Raji (cell line): ENCODE results near the gene OR52E6.

ENCODE experiments used
- POLR2A ChIP-seq: IDR thresholded peaks from 2 replicates; pipeline ENCODE4 v1.6.1; 2011; ENCODE audit warnings: low read depth, low read length, control low read depth; ENCODE audit not compliant: insufficient read depth

The OR52E6 gene

DNA sequence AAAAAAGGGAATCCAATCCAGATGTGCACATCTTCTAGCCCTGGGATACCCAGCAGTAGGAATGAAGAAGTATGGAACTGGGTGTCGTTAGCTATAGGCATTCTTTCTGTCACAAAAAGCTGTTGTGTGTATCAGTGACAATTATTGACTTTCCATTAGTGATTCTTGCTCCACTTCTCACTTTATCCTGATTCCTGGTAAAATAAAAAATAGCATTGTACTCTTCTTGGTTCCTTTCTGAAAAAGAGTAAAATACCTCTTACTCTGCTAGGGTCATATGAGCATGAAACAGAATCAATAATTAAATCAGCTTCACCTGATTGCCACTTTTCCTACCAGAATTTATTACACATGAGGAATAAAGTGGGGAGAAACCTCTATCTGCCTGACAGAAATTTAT lies at the start of gene OR52E6:
Gene OR52E6, minus strand, starts transcription at position 101 of the 400 bp plus-strand sequence. Its CDS starts 0 bp downstream, at position 101.
- no peak for TF ChIP-seq POLR2A

DNA sequence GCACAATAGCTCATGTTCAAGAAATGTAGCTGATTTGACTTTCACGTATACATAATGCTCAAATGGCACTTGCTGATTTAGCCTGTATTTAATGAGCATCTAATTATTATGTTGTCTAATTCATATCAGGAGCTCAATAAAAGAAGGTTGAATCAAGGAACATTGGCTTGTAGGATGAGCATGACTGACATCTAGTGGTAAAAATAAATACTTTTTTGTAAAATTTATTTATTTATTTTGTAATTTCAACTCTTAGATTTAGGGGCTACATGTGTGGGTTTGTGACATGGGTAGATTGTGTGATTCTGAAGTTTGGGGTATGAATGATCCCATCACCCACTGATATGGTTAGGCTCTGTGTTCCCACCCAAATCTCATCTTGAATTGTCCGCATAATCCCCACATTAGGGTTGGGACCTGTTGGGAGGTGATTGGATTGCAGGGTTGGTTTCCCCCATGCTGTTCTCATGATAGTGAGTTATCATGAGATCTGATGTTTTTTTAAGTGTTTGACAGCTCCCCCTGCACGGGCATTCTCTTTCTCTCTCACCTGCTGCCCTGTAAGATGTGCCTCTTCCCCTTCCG lies 49.6 kb upstream of the OR52E6 start:
- no peak for TF ChIP-seq POLR2A

DNA sequence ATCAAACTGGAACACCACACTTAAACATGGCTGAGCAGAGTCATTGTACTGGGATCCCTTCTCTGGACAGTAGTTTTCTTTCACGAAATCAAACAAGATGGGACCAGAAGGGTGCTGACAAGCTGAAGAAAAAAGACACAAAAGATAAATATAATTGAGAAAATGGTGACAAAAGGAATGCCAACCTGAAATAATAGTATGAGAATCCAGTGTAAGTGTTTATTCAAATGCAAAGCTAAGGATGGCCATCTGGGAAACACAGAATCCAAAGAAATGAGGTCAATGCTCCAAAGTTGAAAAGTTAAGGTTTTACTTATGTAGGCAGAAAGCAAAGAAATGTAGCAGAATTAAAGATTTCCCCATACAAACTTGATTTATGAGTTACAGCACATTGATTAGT lies 46.0 kb upstream of the OR52E6 start:
- TF ChIP-seq POLR2A = no peak

DNA sequence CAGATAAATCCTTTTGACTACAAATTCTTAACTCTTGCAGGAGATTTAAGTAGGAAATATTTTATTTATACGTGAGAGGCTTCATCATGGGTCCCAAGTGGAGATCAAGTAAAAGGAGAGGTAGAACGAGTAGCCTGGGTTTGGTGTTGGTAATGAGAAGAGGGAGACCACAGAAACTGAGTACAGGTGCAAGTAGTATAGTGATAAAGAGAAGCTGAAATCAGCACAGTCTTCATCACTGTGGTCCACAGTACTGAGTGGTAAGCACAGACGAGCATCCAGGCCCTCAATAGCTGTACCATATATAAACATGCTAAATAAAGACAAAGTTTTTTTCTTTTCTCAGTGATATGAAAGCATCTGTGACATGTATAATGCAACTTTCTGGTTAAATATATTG lies 45.5 kb upstream of the OR52E6 start:
- TF ChIP-seq POLR2A = no peak

DNA sequence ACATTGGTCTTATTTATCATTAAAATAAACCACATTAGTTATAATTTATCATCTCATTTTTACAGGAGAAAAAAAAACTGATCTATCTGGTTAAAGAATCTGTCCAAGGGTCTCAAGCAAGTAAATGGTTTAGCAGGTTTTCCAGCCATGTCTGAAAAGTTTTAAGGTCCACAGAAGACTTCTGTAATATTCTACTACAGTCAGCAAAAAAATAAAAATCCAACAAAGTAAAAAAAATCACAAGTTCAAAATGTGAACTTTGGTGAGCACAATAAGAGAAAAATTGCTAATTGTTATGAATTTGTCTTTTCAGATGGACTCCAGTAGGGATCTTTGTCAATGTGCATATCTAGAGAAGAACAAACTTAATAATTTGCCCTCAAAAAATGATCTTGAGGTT lies 40.1 kb upstream of the OR52E6 start:
- no peak for TF ChIP-seq POLR2A

DNA sequence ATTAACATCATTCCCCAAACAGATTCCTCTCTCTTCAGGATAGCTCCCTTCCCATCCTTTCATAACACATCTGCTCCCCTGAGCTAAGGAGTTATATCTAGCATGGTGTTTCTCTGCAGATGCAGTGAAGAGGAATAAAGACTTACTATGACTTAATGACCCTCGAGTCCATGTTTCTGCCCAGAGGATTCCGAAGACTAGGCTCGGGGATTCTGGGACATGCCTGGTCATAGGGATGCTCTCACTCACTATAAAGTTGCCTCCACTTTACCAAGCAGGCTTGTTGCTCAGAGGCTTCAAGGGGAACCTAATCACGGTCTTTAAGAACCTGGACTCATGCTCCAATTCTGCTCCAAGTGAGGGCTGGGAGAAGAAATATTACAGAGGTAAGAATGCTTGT lies 38.6 kb upstream of the OR52E6 start, which contains the start of gene OR52E4:
Gene OR52E4, plus strand, starts transcription at position 301 of the 400 bp plus-strand sequence. CDS start 3,664 bp downstream, outside the sequence.
- TF ChIP-seq POLR2A = no peak

DNA sequence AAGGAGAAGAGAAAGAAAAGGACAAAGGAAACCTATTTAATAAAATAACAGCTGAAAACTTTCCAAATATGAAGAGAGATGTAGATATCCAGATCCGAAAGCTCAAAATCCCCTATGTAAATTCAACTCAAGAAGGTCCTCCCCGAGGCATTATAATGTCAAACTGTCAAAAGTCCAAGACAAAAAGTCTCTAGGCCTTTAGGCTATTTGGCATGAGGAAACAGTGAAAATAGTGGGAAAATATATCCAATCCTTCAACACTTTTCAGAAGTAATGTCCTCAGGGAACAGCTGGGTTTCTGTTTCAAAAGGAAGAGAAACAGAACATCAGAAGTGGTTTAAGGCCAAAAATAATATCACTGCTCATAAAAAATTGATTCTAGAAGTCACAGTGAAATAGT lies 36.9 kb upstream of the OR52E6 start:
- TF ChIP-seq POLR2A = no peak

DNA sequence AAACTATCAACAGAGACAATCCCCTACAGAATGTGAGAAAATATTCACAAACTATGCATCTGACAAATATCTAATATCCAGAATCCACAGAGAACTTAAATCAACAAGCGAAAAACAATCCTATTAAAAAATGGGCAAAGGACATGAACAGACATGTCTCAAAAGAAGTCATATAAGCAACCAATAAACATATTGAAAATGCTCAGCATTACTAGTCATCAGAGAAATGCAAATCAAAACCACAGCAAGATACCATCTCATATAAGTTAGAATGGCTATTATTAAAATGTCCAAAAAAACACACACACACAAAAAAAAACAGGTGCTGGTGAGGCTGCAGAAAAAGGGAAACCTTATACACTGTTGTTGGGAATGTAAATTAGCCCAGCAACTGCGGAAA lies 24.1 kb upstream of the OR52E6 start:
- no peak for TF ChIP-seq POLR2A

DNA sequence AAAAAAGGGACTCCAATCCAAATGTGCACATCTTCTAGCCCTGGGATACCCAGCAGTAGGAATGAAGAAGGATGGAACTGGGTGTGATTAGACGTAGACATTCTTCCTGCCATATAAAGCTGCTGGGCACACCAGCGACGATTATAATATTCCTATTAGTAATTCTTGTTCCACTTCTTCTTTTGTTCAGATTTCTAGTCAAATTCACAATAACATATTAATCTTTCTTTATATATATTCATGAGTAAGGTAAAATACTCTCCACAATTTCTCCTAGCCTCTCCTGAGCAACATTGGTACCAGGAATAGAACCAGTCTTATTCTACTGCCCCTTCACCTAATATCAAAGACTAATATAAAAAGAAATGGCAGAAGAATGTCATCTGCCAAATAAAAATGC lies 15.9 kb upstream of the OR52E6 start, which contains the start of gene OR52E8:
Gene OR52E8, minus strand, starts transcription at position 101 of the 400 bp plus-strand sequence. Its CDS starts 0 bp downstream, at position 101.
- TF ChIP-seq POLR2A = no peak

DNA sequence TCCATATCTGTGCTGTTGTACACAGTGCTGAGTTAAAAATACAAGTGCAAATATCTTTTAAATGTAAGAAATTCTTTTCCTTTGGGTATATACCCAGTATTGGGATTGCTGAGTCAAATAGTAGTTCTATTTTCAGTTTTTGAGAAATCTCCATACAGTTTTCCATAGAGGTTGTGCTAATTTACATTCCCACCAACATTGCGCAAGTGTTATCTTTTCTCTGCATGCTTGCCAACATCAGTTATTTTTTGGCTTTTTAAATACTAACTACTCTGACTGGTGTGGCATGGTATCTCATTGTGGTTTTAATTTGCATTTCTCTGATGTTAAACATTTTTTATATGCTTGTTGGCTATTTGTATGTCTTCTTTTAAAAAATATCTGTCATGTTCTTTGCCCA lies 9.3 kb upstream of the OR52E6 start:
- no peak for TF ChIP-seq POLR2A

DNA sequence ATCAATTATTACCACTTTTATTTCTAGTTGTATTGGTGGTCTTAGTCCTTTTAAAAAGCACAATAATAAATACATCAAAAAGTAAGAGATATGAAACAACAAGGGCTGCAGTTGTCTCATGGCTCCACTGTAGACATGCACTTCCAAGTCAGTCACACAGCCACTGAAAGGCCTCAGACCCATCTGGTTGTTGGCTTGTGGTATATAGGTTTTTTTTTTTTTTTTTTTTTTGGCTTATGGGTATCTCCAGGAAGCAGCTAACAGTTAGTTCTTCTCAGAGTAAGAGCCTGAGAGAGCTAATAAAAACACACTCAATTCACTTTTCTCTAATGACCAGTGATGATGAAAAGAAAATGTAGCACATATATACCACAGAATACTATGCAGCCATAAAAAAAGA lies 6.0 kb upstream of the OR52E6 start:
- no peak for TF ChIP-seq POLR2A

DNA sequence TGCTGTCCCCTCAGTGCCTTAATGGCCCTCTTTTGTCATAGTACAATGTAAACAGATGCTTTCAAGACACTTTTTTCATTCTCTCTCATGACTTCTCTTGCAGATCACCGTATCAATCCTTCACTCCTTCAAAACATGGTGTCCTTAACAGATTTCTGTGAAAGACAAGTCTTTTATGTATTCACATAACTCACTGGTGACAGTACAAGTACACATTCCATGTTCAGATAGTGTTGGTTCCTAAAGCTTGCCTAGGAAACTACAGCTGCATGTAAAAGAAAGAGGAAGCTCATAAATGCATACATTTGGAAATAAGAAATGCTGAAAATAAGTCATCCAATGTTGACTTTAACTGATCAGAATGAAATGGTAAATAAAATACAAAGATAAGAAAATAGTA lies 5.0 kb upstream of the OR52E6 start:
- TF ChIP-seq POLR2A = no peak

DNA sequence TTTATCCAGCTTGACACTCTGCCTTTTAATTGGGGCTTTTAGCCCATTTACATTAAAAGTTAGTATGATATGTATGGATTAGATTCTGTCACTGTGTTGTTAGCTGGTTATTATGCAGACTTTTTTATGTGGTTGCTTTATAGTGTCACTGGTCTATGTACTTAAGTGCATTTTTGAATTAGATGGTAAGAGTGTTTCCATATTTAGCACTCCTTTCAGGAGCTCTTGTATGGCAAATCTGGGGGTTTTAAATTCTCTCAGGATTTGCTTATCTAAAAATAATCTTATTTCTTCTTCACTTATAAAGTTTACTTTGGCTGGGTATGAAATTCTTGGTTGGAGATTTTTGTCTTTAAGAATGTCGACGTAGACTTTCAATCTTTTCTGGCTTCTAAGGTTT lies 4.0 kb downstream of the OR52E6 start:
- no peak for TF ChIP-seq POLR2A

DNA sequence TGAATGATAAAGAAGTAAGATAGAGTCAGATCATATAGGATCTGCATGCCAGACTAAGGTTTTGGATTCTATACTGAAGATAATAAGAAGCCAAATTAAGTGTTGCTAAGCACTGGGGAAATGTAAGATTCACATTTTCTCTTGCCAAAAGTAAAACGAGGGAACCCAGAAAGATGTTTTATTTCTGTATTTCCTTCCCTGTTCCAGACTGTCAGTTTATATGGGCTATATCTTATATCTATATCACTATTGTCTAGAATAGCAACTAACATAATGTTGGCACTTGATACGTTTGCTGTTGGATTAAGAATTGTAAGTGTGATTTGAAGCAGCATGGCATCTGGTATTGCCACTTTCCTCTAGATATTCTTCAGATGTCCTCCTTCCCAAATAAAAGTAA lies 8.3 kb downstream of the OR52E6 start:
- TF ChIP-seq POLR2A = no peak

DNA sequence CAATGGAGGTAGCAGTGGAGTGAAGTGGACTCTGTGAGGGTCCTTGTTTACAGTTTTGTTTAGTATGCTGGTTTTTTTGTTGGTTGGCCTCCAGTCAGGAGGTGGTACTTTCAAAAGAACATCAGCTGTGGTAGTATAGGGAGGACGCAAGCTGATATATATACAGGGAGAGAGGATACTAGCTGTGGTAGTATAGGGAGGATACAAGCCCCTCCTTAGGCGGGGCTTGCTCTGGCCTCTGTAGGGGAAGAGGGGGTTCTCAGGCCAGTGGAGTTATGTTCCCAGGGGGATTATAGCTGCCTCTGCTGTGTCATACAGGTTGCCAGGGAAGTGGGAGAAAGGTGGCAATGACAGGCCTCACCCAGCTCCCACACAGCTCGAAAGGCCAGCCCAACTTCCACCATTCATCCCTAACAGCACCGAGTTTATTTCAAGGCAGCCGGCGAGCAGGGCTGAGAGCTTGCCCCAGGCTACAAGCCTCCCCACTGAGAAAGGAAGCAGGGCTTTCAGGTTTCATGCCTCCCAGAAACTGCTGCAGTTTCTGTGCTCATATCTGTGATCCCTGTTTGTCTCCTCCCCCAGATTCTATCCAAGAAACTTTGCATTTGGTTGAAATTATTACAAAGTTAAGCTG lies 10.4 kb downstream of the OR52E6 start:
- no peak for TF ChIP-seq POLR2A

DNA sequence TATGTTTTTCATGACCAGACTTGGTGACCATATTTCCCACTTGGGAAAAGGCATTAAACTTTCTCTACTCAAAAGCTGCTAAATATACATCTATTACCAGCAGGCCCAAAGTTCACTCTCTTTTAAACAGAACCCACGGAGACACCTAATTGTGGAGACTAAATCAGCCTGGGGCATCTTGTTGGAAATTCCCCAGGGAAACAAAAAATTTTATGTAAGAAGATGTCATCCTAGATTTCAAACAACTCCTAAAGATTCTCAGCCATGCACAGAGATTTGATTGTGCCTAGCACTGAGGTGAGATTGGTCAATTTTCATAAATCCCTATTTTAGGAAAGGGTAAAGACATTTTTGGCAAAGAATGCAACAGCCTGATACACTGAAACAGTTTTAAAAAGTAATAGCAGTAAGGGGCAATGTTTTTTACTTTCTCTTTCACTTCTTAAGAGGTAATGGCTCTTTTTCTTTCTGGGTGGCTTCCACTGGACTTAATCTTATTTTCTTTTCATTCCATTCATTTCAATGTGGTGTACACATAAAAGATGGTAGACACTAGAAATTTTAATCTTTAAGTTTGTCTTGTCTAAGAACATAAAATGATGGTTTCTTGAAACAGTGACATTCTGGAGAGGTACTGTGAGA lies 23.3 kb downstream of the OR52E6 start:
- TF ChIP-seq POLR2A = no peak

DNA sequence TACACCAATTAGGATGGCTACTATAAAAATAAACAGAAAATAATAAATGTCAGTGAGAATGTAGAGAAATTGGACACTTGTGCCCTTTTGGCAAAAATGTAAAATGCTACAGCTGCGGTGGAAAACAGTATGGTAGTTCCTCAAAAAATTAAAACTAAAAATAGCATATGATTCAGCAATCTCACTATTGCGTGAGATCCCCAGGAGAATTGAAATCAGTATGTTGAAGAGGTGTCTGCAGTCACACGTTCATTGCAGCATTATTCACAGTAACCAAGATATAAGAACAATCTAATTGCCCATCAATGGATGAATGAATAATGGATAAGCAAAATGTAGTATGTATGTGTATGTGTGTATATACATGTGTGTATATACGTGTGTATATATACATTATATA lies 26.2 kb downstream of the OR52E6 start:
- no peak for TF ChIP-seq POLR2A
